ENCODE measurements around the gene SMPX. TPM values are rescaled to one million over a fixed set of nuclear protein-coding genes. Genes with fewer than 3 reads are reported as not detected.

SMPX gene
- polyA plus RNA-seq, 1 donor (not counting 4 experiments of a cell fraction or from before 2014, with no cell fraction given): not detected

- H4K20me1 ChIP-seq (ENCODE audit: control insufficient read depth, extremely low read depth, insufficient read depth, low read length): no peaks in the 10 kb centered on the region
These were observed 46.6 kb downstream of the SMPX start for GRCh38 chrX:21711129-21711847.

GRCh38 chrX:21708116-21708515, 49.8 kb downstream of the SMPX start:
- no peaks in the 10 kb centered on the region for H3K9me3 ChIP-seq (ENCODE audit: control insufficient read depth, low read depth, low read length)
- H3K4me3 ChIP-seq (ENCODE audit: control insufficient read depth in 2 of 3, extremely low read depth in 1 of 3, insufficient read depth in 2 of 3, low read depth in 1 of 3, low read length in 3 of 3): no peak overlapping the region
- H3K36me3 ChIP-seq (ENCODE audit: control insufficient read depth in 2 of 2, extremely low read depth in 1 of 2, insufficient read depth in 2 of 2, low read length in 2 of 2): no peaks in the 10 kb centered on the region
- H3K9me1 ChIP-seq (ENCODE audit: control insufficient read depth, extremely low read depth, insufficient read depth, low read length): no peaks in the 10 kb centered on the region
- H3K27me3 ChIP-seq (ENCODE audit: control insufficient read depth, extremely low read depth, insufficient read depth, low read length): no peaks in the 10 kb centered on the region
- no peak overlapping the region for H2AFZ ChIP-seq (ENCODE audit: control insufficient read depth, low read length)
- H3K4me1 ChIP-seq (ENCODE audit: control insufficient read depth, extremely low read depth, insufficient read depth, low read length): no peaks in the 10 kb centered on the region
- no peaks in the 10 kb centered on the region for H4K20me1 ChIP-seq (ENCODE audit: control insufficient read depth, extremely low read depth, insufficient read depth, low read length)
- no peaks in the 10 kb centered on the region for H3K79me2 ChIP-seq (ENCODE audit: control insufficient read depth, insufficient read depth, low read length)
- H3K9ac ChIP-seq (ENCODE audit: control insufficient read depth, extremely low read depth, insufficient read depth, low read length): no peak overlapping the region
- no peak overlapping the region for H3K27ac ChIP-seq (ENCODE audit: control insufficient read depth, insufficient read depth, low read length)
- dilution Hi-C loops (cut with MboI; ENCODE audit: extremely low pct_ligation_motif_present, low sequenced_read_pairs): no loop called here
- FAIRE-seq (no peak), DNase-seq (ENCODE audit: low read depth, low spot score) (no peak)
- TF ChIP-seq EZH2 (IDR thresholded peaks at IDR 0.05; ENCODE audit: low read length) (no peak), CTCF (optimal IDR thresholded peaks at IDR 0.05 in 1 of 3, IDR thresholded peaks at IDR 0.05 in 1 of 3, conservative IDR thresholded peaks at IDR 0.05 in 1 of 3; ENCODE audit: extremely low read depth in 1 of 3, insufficient read depth in 2 of 3, low read length in 3 of 3) (peak in 1 of 3 experiments; percentile 30)
- H3K4me2 ChIP-seq (ENCODE audit: control insufficient read depth, extremely low read depth, insufficient read depth, low read depth, low read length): no peak overlapping the region

More at GRCh38 chrX:21711129-21711847, 46.6 kb downstream of the SMPX start:
- H3K4me3 ChIP-seq (ENCODE audit: control insufficient read depth in 2 of 3, extremely low read depth in 1 of 3, insufficient read depth in 2 of 3, low read depth in 1 of 3, low read length in 3 of 3): no peak overlapping the region
- DNase-seq (ENCODE audit: low read depth, low spot score) (no peak), FAIRE-seq (no peak)
- no peak overlapping the region for H3K27ac ChIP-seq (ENCODE audit: control insufficient read depth, insufficient read depth, low read length)
- no peaks in the 10 kb centered on the region for H3K27me3 ChIP-seq (ENCODE audit: control insufficient read depth, extremely low read depth, insufficient read depth, low read length)
- no peaks in the 10 kb centered on the region for H3K9me3 ChIP-seq (ENCODE audit: control insufficient read depth, low read depth, low read length)
- no peaks in the 10 kb centered on the region for H3K36me3 ChIP-seq (ENCODE audit: control insufficient read depth in 2 of 2, extremely low read depth in 1 of 2, insufficient read depth in 2 of 2, low read length in 2 of 2)
- no peak overlapping the region for H2AFZ ChIP-seq (ENCODE audit: control insufficient read depth, low read length)
- dilution Hi-C loops (cut with MboI; ENCODE audit: extremely low pct_ligation_motif_present, low sequenced_read_pairs): no loop called here
- TF ChIP-seq CTCF (optimal IDR thresholded peaks at IDR 0.05 in 1 of 3, IDR thresholded peaks at IDR 0.05 in 1 of 3, conservative IDR thresholded peaks at IDR 0.05 in 1 of 3; ENCODE audit: extremely low read depth in 1 of 3, insufficient read depth in 2 of 3, low read length in 3 of 3) (no peak), EZH2 (IDR thresholded peaks at IDR 0.05; ENCODE audit: low read length) (no peak)
- no peaks in the 10 kb centered on the region for H3K9me1 ChIP-seq (ENCODE audit: control insufficient read depth, extremely low read depth, insufficient read depth, low read length)
- no peak overlapping the region for H3K4me2 ChIP-seq (ENCODE audit: control insufficient read depth, extremely low read depth, insufficient read depth, low read depth, low read length)
- H3K4me1 ChIP-seq (ENCODE audit: control insufficient read depth, extremely low read depth, insufficient read depth, low read length): no peaks in the 10 kb centered on the region
- H3K9ac ChIP-seq (ENCODE audit: control insufficient read depth, extremely low read depth, insufficient read depth, low read length): no peak overlapping the region
- H3K79me2 ChIP-seq (ENCODE audit: control insufficient read depth, insufficient read depth, low read length): no peaks in the 10 kb centered on the region
